H9 (cell line): Measurements from ENCODE around the gene MEGF9. TPM values are rescaled to one million over a fixed set of nuclear protein-coding genes. Genes with fewer than 3 reads are reported as not detected.

ENCODE experiments used
- DNase-seq: peaks from one replicate; pipeline ENCODE4 v3.0.0-alpha.2; 2017
- H2AFZ ChIP-seq: one replicate; pipeline ENCODE4 v1.6.1; 2013; ENCODE audit warnings: mild to moderate bottlenecking, low read length, control low read depth, moderate library complexity
- H2AK5ac ChIP-seq: 2 replicates; pipeline ENCODE4 v1.6.1; 2013; ENCODE audit warnings: low read length, control low read depth, mixed read lengths; ENCODE audit not compliant: insufficient read length
- H2BK120ac ChIP-seq: one replicate; pipeline ENCODE4 v1.6.1; 2013; ENCODE audit warnings: low read depth, mild to moderate bottlenecking, low read length, control low read depth, inconsistent platforms; ENCODE audit not compliant: poor library complexity, severe bottlenecking
- H2BK12ac ChIP-seq: 2 replicates; pipeline ENCODE4 v1.6.1; 2013; ENCODE audit warnings: low read length, control low read depth, mixed read lengths, low read depth; ENCODE audit not compliant: insufficient read length
- H2BK15ac ChIP-seq: 2 replicates; pipeline ENCODE4 v1.6.1; 2013; ENCODE audit warnings: low read depth, low read length, control low read depth
- H2BK20ac ChIP-seq: one replicate; pipeline ENCODE4 v1.6.1; 2013; ENCODE audit warnings: low read depth, mild to moderate bottlenecking, low read length, control low read depth, inconsistent platforms; ENCODE audit not compliant: poor library complexity, severe bottlenecking
- H2BK5ac ChIP-seq: 2 replicates; pipeline ENCODE4 v1.6.1; 2013; ENCODE audit warnings: low read length, control low read depth, mixed read lengths; ENCODE audit not compliant: insufficient read length
- H3K14ac ChIP-seq: 2 replicates; pipeline ENCODE4 v1.6.1; 2013; ENCODE audit warnings: low read length, control low read depth; ENCODE audit not compliant: insufficient read depth
- H3K18ac ChIP-seq: 2 replicates; pipeline ENCODE4 v1.6.1; 2013; ENCODE audit warnings: low read depth, mild to moderate bottlenecking, mixed read lengths, low read length, control low read depth; ENCODE audit not compliant: insufficient read length
- H3K23ac ChIP-seq: 2 replicates; pipeline ENCODE4 v1.6.1; 2013; ENCODE audit warnings: low read length, control low read depth, mixed read lengths, low read depth; ENCODE audit not compliant: insufficient read length
- H3K23me2 ChIP-seq: 2 replicates; pipeline ENCODE4 v1.6.1; 2013; ENCODE audit warnings: low read depth, mild to moderate bottlenecking, mixed read lengths, low read length, control low read depth; ENCODE audit not compliant: insufficient read length, poor library complexity, severe bottlenecking
- H3K27ac ChIP-seq: 2 replicates; pipeline ENCODE4 v1.5.1; 2013; ENCODE audit warnings: low read length, control low read depth, mixed read lengths, low read depth; ENCODE audit not compliant: insufficient read length
- H3K27me3 ChIP-seq: 2 replicates; pipeline ENCODE4 v1.6.1; 2013; ENCODE audit warnings: low read length, control low read depth, inconsistent platforms; ENCODE audit not compliant: insufficient read depth
- H3K4ac ChIP-seq: 2 replicates; pipeline ENCODE4 v1.6.1; 2013; ENCODE audit warnings: low read depth, mild to moderate bottlenecking, control low read depth, inconsistent platforms, low read length, moderate library complexity
- H3K4me1 ChIP-seq: 2 replicates; pipeline ENCODE4 v1.6.1; 2013; ENCODE audit warnings: low read length, control low read depth, inconsistent platforms; ENCODE audit not compliant: insufficient read depth
- H3K4me2 ChIP-seq: 2 replicates; pipeline ENCODE4 v1.6.1; 2013; ENCODE audit warnings: low read length, control low read depth, mixed read lengths; ENCODE audit not compliant: insufficient read length, insufficient read depth
- H3K56ac ChIP-seq: 2 replicates; pipeline ENCODE4 v1.6.1; 2013; ENCODE audit warnings: low read depth, mild to moderate bottlenecking, mixed read lengths, low read length, control low read depth; ENCODE audit not compliant: insufficient read length
- H3K79me1 ChIP-seq: 2 replicates; pipeline ENCODE4 v1.6.1; 2013; ENCODE audit warnings: low read depth, mild to moderate bottlenecking, moderate library complexity, low read length, control low read depth, inconsistent platforms; ENCODE audit not compliant: insufficient read depth, poor library complexity, severe bottlenecking
- H3K79me2 ChIP-seq: 2 replicates; pipeline ENCODE4 v1.6.1; 2013; ENCODE audit warnings: low read length, control low read depth, inconsistent platforms; ENCODE audit not compliant: insufficient read depth
- H3K9ac ChIP-seq: 2 replicates; pipeline ENCODE4 v1.6.1; 2013; ENCODE audit warnings: low read length, control low read depth, mixed read lengths; ENCODE audit not compliant: insufficient read length; ENCODE audit errors: extremely low read depth
- H3K9me3 ChIP-seq: one replicate; pipeline ENCODE4 v1.6.1; 2013; ENCODE audit warnings: low read depth, low read length, inconsistent platforms; ENCODE audit not compliant: control insufficient read depth
- H3T11ph ChIP-seq: one replicate; pipeline ENCODE4 v1.6.1; 2013; ENCODE audit warnings: mild to moderate bottlenecking, low read length, control low read depth, inconsistent platforms
- H4K20me1 ChIP-seq: one replicate; pipeline ENCODE4 v1.6.1; 2013; ENCODE audit not compliant: control insufficient read depth, insufficient read length, insufficient read depth
- H4K5ac ChIP-seq: 2 replicates; pipeline ENCODE4 v1.6.1; 2013; ENCODE audit warnings: low read depth, mild to moderate bottlenecking, mixed read lengths, low read length, control low read depth; ENCODE audit not compliant: insufficient read length
- H4K8ac ChIP-seq: replicated peaks from 2 replicates; pipeline ENCODE4 v1.6.1; 2013; ENCODE audit warnings: low read length, control low read depth, mixed read lengths, low read depth; ENCODE audit not compliant: insufficient read length
- H4K91ac ChIP-seq: 2 replicates; pipeline ENCODE4 v1.6.1; 2013; ENCODE audit warnings: low read depth, mild to moderate bottlenecking, moderate library complexity, mixed read lengths, low read length, control low read depth; ENCODE audit not compliant: insufficient read length
- H3K27ac Mint-ChIP-seq, 3 experiments: 2 replicates in 2 of 3; 3 replicates in 1 of 3; pipeline ENCODE4 v1.8.0; 2020 to 2021; ENCODE audit warnings: mixed read lengths in 3 of 3, mild to moderate bottlenecking in 1 of 3, moderate library complexity in 1 of 3
- H3K27me3 Mint-ChIP-seq: 2 replicates; pipeline ENCODE4 v1.8.0; 2021; ENCODE audit warnings: low read depth, mild to moderate bottlenecking, moderate library complexity, mixed read lengths
- H3K36me3 Mint-ChIP-seq, 3 experiments: 2 replicates in 2 of 3; 3 replicates in 1 of 3; pipeline ENCODE4 v1.8.0; 2020 to 2021; ENCODE audit warnings: low read depth in 3 of 3, mixed read lengths in 3 of 3; ENCODE audit not compliant: insufficient read depth in 1 of 3
- H3K4me1 Mint-ChIP-seq, 2 experiments: 2 replicates each; pipeline ENCODE4 v1.8.0; 2020; ENCODE audit warnings: mixed read lengths in 2 of 2
- H3K4me3 Mint-ChIP-seq, 2 experiments: 2 replicates in 1 of 2; 3 replicates in 1 of 2; pipeline ENCODE4 v1.8.0; 2020 to 2021; ENCODE audit warnings: mild to moderate bottlenecking in 2 of 2, mixed read lengths in 2 of 2, moderate library complexity in 1 of 2
- H3K9me3 Mint-ChIP-seq, 2 experiments: 2 replicates in 1 of 2; 3 replicates in 1 of 2; pipeline ENCODE4 v1.8.0; 2020; ENCODE audit warnings: mild to moderate bottlenecking in 2 of 2, mixed read lengths in 2 of 2, moderate library complexity in 1 of 2
- CTCF ChIP-seq: fragments of 200-600 bp; sonication (generic); conservative IDR thresholded peaks from 3 replicates; pipeline ENCODE4 v1.8.0; 2021; ENCODE audit warnings: antibody characterized with exemption, mild to moderate bottlenecking
- WGBS: extraction: QIAGEN DNeasy Blood & Tissue Kit; methylation state at CpG from one replicate; pipeline ENCODE4 v1.1.7; 2013; ENCODE audit warnings: missing lambda C conversion rate, low lambda C conversion rate, mixed read lengths; ENCODE audit not compliant: insufficient read length; ENCODE audit errors: extremely low coverage; 5-methylcytosine and 5-hydroxymethylcytosine counted together
- total RNA-seq: library from RNA; stranded (reverse); gene quantifications from 2 replicates; pipeline ENCODE4 v1.2.1, GENCODE V29; 2021

MEGF9 gene
- total RNA-seq, 1 experiment from 2014 or later: 0.94 TPM

GRCh38 chr9:120683150-120683549 is 31.1 kb downstream of the MEGF9 start:
- H3K27me3 Mint-ChIP-seq: peaks cover 20% of the 10 kb centered on the region
- no peak overlapping the region for H2AFZ ChIP-seq
- no peak overlapping the region for H2BK20ac ChIP-seq
- H3K9ac ChIP-seq: no peak overlapping the region
- H3K56ac ChIP-seq: no peak overlapping the region
- H2BK5ac ChIP-seq: no peak overlapping the region
- H3K27me3 ChIP-seq: peaks cover 3% of the 10 kb centered on the region; the same call in 1 of the 2 replicates
- no peak overlapping the region for H4K8ac ChIP-seq
- no peaks in the 10 kb centered on the region for H3K79me1 ChIP-seq
- no peaks in the 10 kb centered on the region for H3K79me2 ChIP-seq
- no peaks in the 10 kb centered on the region for H3K4me1 ChIP-seq
- no peaks in the 10 kb centered on the region for H3K23me2 ChIP-seq
- no peak overlapping the region for H3T11ph ChIP-seq
- no peak overlapping the region for H3K27ac ChIP-seq
- no peak overlapping the region for H2BK12ac ChIP-seq
- no peaks in the 10 kb centered on the region for H4K20me1 ChIP-seq
- H3K4me3 Mint-ChIP-seq: no peak overlapping the region
- no peaks in the 10 kb centered on the region for H3K9me3 Mint-ChIP-seq
- H3K36me3 Mint-ChIP-seq: no peaks in the 10 kb centered on the region
- no peak overlapping the region for H3K14ac ChIP-seq
- no peaks in the 10 kb centered on the region for H3K9me3 ChIP-seq
- no peak for DNase-seq
- no peak overlapping the region for H2BK120ac ChIP-seq
- no peak overlapping the region for H4K91ac ChIP-seq
- H3K27ac Mint-ChIP-seq: no peak overlapping the region; a peak in 1 of 7 replicates
- no peak overlapping the region for H2BK15ac ChIP-seq
- H3K4me2 ChIP-seq: no peak overlapping the region
- TF ChIP-seq CTCF: no peak
- no peak overlapping the region for H3K23ac ChIP-seq
- no peak overlapping the region for H4K5ac ChIP-seq
- H3K18ac ChIP-seq: no peak overlapping the region
- H3K4ac ChIP-seq: no peak overlapping the region
- no CpG with 5 or more reads among the region's 3 CpGs for WGBS
- 0 out of 4 replicates have a peak, but pooled peaks cover 0 to 4% of the 10 kb centered on the region in 2 experiments for H3K4me1 Mint-ChIP-seq
- no peak overlapping the region for H2AK5ac ChIP-seq
